ENCODE measurements around the gene MAP1LC3B. TPM values are rescaled to one million over a fixed set of nuclear protein-coding genes. Genes with fewer than 3 reads are reported as not detected.
"Not testable (repeated sequence)": the region's sequence is repeated elsewhere in the genome, so short reads cannot be mapped to it uniquely, and the experiment has no call there.

MAP1LC3B gene
- total and polyA plus RNA-seq, 12 donors, result 43.3 to 116 (median 66.2) TPM

DNA sequence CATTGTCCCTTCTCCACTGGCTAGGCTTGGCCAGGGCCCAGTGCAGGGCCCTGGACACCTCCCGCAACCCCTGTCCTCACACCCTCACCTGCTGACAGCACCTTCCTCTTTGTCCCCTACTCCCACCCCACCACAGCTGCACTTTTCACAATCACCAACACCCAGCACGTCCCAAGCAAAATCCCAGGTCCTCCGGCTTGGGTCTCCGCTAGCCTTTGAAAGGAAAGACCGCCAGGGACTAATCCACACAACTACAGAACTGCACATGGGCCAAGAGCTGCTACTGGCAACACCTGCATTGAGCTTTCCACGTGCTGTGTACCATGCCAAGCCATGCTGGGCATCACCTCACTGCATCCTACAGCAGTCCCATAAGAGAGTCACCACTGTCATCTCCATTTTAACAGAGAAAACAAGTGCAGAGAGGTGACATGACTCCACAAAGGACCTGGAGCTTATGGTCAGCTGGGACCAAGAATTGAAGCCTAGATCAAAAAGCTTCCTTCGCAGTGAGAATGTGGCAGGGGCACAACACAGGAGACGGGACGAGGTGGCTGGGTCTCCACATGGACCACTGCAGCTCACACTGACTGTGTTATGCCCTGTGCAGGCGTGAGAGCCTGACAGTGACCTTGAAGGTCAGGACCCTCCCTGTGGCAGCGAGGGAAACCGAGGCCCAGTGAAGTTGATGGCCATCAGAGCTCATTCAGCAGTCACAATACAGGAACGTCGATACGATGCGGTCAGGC, 31.1 kb upstream of the MAP1LC3B start:
- intact Hi-C loops (cut with DNase I), result no loop called here
- Histone ChIP-seq H3K27me3 (no peaks in the 10 kb centered on the region), H3K27ac (no peak overlapping the region), H3K9me3 (replicated peaks in 1 of 3) (no peaks in the 10 kb centered on the region), H3K36me3 (replicated peaks in 1 of 2) (peaks cover 0 to 43% of the 10 kb centered on the region in 2 donors), H3K4me1 (replicated peaks in 1 of 2) (peaks cover 13 to 32% of the 10 kb centered on the region in 2 donors), H3K4me3 (no peak overlapping the region)
- TF ChIP-seq POLR2A (IDR thresholded peaks at IDR 0.05) (no peak), CTCF (IDR thresholded peaks at IDR 0.05) (no peak)
- WGBS, 4 donors, result 96 to 100% (median 97%) methylated on average over 11 to 16 of the region's 16 CpGs
- DNase-seq, result no peak

GRCh38 chr16:87361916-87362619, 30.1 kb upstream of the MAP1LC3B start:
- intact Hi-C loops (cut with DNase I), result no loop called here
- WGBS, 4 donors, result 88 to 93% (median 91%) methylated on average over 8 of the region's 8 CpGs
- peaks cover 0 to 43% of the 10 kb centered on the region in 2 donors for H3K36me3 ChIP-seq (replicated peaks in 1 of 2)

DNA sequence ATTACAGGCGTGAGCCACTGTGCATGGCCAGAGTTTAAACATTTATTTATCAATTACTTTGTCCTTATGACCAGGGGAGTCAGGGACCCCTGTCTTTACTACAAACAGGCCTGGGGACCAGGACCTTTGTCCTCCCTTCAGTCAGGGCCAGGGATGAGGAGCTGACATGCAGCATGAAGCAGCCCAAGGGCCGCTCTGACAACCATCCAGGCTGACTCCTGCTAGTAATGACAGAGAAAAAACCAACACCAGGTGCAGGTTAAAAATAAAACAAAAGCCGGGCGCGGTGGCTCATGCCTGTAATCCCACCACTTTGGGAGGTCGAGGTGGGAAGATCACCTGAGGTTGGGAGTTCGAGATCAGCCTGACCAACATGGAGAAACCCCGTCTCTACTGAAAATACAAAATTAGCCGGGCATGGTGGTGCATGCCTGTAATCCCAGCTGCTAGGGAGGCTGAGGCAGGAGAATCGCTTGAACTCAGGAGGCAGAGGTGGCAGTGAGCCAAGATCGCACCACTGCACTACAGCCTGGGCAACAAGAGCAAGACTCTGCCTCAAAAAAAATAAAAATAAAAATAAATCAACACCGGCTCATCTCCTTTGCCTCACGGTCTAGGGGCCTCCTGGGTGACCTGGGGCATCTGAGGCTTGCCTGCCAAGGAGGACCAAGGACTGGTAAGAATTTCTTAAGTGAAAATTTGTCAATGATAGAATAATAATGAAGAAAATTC, 29.1 kb upstream of the MAP1LC3B start:
- peak in 1 of 7 donors; percentile 70 for DNase-seq
- H3K4me3 ChIP-seq; H3K27me3 ChIP-seq; intact Hi-C loops (cut with DNase I); H3K9me3 ChIP-seq (replicated peaks in 1 of 3): not testable (repeated sequence)
- WGBS, 4 donors, result 77 to 82% (median 81%) methylated on average over 11 to 13 of the region's 13 CpGs
- peak overlapping the region in 4 of 5 donors; percentile 64 to 92 (median 77) for H3K27ac ChIP-seq
- peaks cover 15 to 37% of the 10 kb centered on the region in 2 donors for H3K4me1 ChIP-seq (replicated peaks in 1 of 2)
- H3K36me3 ChIP-seq (replicated peaks in 1 of 2), result peaks cover 0 to 35% of the 10 kb centered on the region in 2 donors

More at GRCh38 chr16:87361916-87362619, 30.1 kb upstream of the MAP1LC3B start:
- no peak overlapping the region for H3K4me3 ChIP-seq
- TF ChIP-seq CTCF (IDR thresholded peaks at IDR 0.05) (no peak), POLR2A (IDR thresholded peaks at IDR 0.05) (no peak)
- H3K9me3 ChIP-seq (replicated peaks in 1 of 3), result no peaks in the 10 kb centered on the region
- no peaks in the 10 kb centered on the region for H3K27me3 ChIP-seq
- DNase-seq, result no peak
- H3K4me1 ChIP-seq (replicated peaks in 1 of 2), result peaks cover 13 to 32% of the 10 kb centered on the region in 2 donors
- peak overlapping the region in 1 of 5 donors; percentile 92 for H3K27ac ChIP-seq

- peaks cover 23 to 46% of the 10 kb centered on the region in 2 donors for H3K4me1 ChIP-seq (replicated peaks in 1 of 2)
- intact Hi-C loops (cut with DNase I), result no loop called here
- H3K9me3 ChIP-seq (replicated peaks in 1 of 3), result no peaks in the 10 kb centered on the region
- no peaks in the 10 kb centered on the region for H3K27me3 ChIP-seq
- WGBS, 4 donors, result 19 to 36% (median 31%) methylated on average over 10 to 17 of the region's 17 CpGs
- DNase-seq, result peak; percentile 67 to 92 (median 81)
- TF ChIP-seq POLR2A (IDR thresholded peaks at IDR 0.05) (peak in 1 of 2 donors; percentile 26), CTCF (IDR thresholded peaks at IDR 0.05) (no peak)
- H3K4me3 ChIP-seq, result no peak overlapping the region
- peak overlapping the region in 4 of 5 donors; percentile 64 to 92 (median 77) for H3K27ac ChIP-seq
- peaks cover 0 to 25% of the 10 kb centered on the region in 2 donors for H3K36me3 ChIP-seq (replicated peaks in 1 of 2)
Measured at GRCh38 chr16:87363771-87364455, 28.2 kb upstream of the MAP1LC3B start.
